ENCODE results near the gene SETBP1.

The SETBP1 gene

GRCh38 chr18:44916429-44917207 is 235.9 kb downstream of the SETBP1 start:
- no peak for DNase-seq

GRCh38 chr18:44917216-44918141 is 236.8 kb downstream of the SETBP1 start:
- no peak for DNase-seq

GRCh38 chr18:44918142-44918476 is 237.4 kb downstream of the SETBP1 start:
- no peak for DNase-seq

GRCh38 chr18:44920441-44920840 is 239.8 kb downstream of the SETBP1 start:
- no peak for DNase-seq

- DNase-seq: no peak
Measured at GRCh38 chr18:44921974-44922373, 241.3 kb downstream of the SETBP1 start.

GRCh38 chr18:44922968-44923367 is 242.3 kb downstream of the SETBP1 start:
- DNase-seq: no peak

- DNase-seq: no peak
Measured at GRCh38 chr18:44924785-44925499, 244.3 kb downstream of the SETBP1 start.

- DNase-seq: no peak
Measured at GRCh38 chr18:44927127-44927849, 246.6 kb downstream of the SETBP1 start.

- DNase-seq: no peak
Measured at GRCh38 chr18:44934901-44935300, 254.2 kb downstream of the SETBP1 start.

GRCh38 chr18:44935455-44935854 is 254.8 kb downstream of the SETBP1 start:
- DNase-seq: no peak

GRCh38 chr18:44936485-44936884 is 255.8 kb downstream of the SETBP1 start:
- DNase-seq: no peak

- no peak for DNase-seq
Measured at GRCh38 chr18:44937960-44938719, 257.5 kb downstream of the SETBP1 start.

- DNase-seq: no peak
Measured at GRCh38 chr18:44938720-44939665, 258.3 kb downstream of the SETBP1 start.

- DNase-seq: no peak
Measured at GRCh38 chr18:44941516-44941915, 260.8 kb downstream of the SETBP1 start.

GRCh38 chr18:44942073-44942472 is 261.4 kb downstream of the SETBP1 start:
- no peak for DNase-seq

- DNase-seq: no peak
Measured at GRCh38 chr18:44943311-44943881, 262.7 kb downstream of the SETBP1 start.

- no peak for DNase-seq
Measured at GRCh38 chr18:44944461-44944860, 263.8 kb downstream of the SETBP1 start.

GRCh38 chr18:44945888-44946401 is 265.3 kb downstream of the SETBP1 start:
- no peak for DNase-seq

- no peak for DNase-seq
Measured at GRCh38 chr18:44946529-44947113, 265.9 kb downstream of the SETBP1 start.

- DNase-seq: no peak
Measured at GRCh38 chr18:44949967-44950366, 269.3 kb downstream of the SETBP1 start.

Data from amniotic stem cell (primary cell).